Cardiac ventricle fibroblast (primary cell): Measurements from ENCODE around the gene GCG. TPM values are rescaled to one million over a fixed set of nuclear protein-coding genes. Genes with fewer than 3 reads are reported as not detected.

Source experiments
- total RNA-seq: library from RNA; depleted of rRNA; stranded (reverse); fragments of >200 nt; gene quantifications from 2 replicates; pipeline ENCODE4 v1.2.3, GENCODE V29; 2015

GCG gene
- not detected in 2 replicates for total RNA-seq

GRCh38 chr2:162152147-162152546 lies at the start of gene GCG:
Gene GCG, minus strand, starts transcription at chr2:162152247. Its CDS starts 3,069 bp downstream, at chr2:162149178.

Other genes starting within 250 kb of the GCG start
- 101 and 106 TPM in 2 replicates for gene DPP4, start 78.0 kb downstream of the GCG start, total RNA-seq
- gene FAP, start 91.2 kb upstream of the GCG start, total RNA-seq: 21.2 and 21.8 TPM in 2 replicates
- gene IFIH1, start 166.4 kb upstream of the GCG start, total RNA-seq: 5.2 and 5.4 TPM in 2 replicates
- 0.94 and 1.2 TPM in 2 replicates for gene GCA, start 191.9 kb upstream of the GCG start, total RNA-seq